ENCODE results near the gene KIF4A. TPM values are rescaled to one million over a fixed set of nuclear protein-coding genes. Genes with fewer than 3 reads are reported as not detected.

The KIF4A gene
- total and polyA plus RNA-seq, 2 of the 13 experiments (the other 11 are each of a cell fraction or from before 2014, with no cell fraction given) = 9.4 to 28.2 TPM

DNA sequence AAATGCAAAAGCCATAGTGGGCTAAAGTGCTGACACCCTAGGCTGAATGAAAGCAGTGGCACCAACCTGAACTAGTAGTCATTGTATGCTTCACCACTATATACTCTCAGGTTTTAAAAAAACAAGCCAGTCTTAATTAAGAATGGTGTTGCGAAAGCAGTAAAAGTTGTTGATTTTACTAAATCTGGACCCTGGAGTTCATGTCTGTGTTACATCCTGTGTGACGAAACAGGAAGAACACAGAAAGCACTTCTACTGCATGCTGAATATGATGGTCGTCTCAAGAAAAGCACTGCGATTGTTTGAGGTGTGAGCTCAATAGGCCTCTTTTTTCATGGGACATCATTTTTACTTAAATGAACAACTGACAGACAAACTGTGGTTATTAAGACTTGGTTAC lies 109.0 kb downstream of the KIF4A start (continued):
- TF ChIP-seq, protein P1, sequence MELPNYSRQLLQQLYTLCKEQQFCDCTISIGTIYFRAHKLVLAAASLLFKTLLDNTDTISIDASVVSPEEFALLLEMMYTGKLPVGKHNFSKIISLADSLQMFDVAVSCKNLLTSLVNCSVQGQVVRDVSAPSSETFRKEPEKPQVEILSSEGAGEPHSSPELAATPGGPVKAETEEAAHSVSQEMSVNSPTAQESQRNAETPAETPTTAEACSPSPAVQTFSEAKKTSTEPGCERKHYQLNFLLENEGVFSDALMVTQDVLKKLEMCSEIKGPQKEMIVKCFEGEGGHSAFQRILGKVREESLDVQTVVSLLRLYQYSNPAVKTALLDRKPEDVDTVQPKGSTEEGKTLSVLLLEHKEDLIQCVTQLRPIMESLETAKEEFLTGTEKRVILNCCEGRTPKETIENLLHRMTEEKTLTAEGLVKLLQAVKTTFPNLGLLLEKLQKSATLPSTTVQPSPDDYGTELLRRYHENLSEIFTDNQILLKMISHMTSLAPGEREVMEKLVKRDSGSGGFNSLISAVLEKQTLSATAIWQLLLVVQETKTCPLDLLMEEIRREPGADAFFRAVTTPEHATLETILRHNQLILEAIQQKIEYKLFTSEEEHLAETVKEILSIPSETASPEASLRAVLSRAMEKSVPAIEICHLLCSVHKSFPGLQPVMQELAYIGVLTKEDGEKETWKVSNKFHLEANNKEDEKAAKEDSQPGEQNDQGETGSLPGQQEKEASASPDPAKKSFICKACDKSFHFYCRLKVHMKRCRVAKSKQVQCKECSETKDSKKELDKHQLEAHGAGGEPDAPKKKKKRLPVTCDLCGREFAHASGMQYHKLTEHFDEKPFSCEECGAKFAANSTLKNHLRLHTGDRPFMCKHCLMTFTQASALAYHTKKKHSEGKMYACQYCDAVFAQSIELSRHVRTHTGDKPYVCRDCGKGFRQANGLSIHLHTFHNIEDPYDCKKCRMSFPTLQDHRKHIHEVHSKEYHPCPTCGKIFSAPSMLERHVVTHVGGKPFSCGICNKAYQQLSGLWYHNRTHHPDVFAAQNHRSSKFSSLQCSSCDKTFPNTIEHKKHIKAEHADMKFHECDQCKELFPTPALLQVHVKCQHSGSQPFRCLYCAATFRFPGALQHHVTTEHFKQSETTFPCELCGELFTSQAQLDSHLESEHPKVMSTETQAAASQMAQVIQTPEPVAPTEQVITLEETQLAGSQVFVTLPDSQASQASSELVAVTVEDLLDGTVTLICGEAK (IDR thresholded peaks at IDR 0.05) = no peak
- TF ChIP-seq, protein P1 (CRISPR knock-in tag; IDR thresholded peaks at IDR 0.05) = no peak
- TF ChIP-seq ZBTB1 (CRISPR knock-in tag; IDR thresholded peaks at IDR 0.05; ENCODE audit: borderline replicate concordance) = no peak
- no peak for TF ChIP-seq NFIB (CRISPR knock-in tag; IDR thresholded peaks at IDR 0.05; ENCODE audit: borderline replicate concordance)
- no peak for TF ChIP-seq ZNF660 (CRISPR knock-in tag; IDR thresholded peaks at IDR 0.05; ENCODE audit: borderline replicate concordance, low read depth)
- TF ChIP-seq, protein P2, sequence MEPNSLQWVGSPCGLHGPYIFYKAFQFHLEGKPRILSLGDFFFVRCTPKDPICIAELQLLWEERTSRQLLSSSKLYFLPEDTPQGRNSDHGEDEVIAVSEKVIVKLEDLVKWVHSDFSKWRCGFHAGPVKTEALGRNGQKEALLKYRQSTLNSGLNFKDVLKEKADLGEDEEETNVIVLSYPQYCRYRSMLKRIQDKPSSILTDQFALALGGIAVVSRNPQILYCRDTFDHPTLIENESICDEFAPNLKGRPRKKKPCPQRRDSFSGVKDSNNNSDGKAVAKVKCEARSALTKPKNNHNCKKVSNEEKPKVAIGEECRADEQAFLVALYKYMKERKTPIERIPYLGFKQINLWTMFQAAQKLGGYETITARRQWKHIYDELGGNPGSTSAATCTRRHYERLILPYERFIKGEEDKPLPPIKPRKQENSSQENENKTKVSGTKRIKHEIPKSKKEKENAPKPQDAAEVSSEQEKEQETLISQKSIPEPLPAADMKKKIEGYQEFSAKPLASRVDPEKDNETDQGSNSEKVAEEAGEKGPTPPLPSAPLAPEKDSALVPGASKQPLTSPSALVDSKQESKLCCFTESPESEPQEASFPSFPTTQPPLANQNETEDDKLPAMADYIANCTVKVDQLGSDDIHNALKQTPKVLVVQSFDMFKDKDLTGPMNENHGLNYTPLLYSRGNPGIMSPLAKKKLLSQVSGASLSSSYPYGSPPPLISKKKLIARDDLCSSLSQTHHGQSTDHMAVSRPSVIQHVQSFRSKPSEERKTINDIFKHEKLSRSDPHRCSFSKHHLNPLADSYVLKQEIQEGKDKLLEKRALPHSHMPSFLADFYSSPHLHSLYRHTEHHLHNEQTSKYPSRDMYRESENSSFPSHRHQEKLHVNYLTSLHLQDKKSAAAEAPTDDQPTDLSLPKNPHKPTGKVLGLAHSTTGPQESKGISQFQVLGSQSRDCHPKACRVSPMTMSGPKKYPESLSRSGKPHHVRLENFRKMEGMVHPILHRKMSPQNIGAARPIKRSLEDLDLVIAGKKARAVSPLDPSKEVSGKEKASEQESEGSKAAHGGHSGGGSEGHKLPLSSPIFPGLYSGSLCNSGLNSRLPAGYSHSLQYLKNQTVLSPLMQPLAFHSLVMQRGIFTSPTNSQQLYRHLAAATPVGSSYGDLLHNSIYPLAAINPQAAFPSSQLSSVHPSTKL (CRISPR knock-in tag; IDR thresholded peaks at IDR 0.05) = peak; percentile 73
- 0 out of 2 replicates have a peak, but pooled peaks have one; percentile 28 for TF ChIP-seq NCOR1 (IDR thresholded peaks at IDR 0.05; ENCODE audit: borderline replicate concordance, low read length)
- TF ChIP-seq, protein P3, sequence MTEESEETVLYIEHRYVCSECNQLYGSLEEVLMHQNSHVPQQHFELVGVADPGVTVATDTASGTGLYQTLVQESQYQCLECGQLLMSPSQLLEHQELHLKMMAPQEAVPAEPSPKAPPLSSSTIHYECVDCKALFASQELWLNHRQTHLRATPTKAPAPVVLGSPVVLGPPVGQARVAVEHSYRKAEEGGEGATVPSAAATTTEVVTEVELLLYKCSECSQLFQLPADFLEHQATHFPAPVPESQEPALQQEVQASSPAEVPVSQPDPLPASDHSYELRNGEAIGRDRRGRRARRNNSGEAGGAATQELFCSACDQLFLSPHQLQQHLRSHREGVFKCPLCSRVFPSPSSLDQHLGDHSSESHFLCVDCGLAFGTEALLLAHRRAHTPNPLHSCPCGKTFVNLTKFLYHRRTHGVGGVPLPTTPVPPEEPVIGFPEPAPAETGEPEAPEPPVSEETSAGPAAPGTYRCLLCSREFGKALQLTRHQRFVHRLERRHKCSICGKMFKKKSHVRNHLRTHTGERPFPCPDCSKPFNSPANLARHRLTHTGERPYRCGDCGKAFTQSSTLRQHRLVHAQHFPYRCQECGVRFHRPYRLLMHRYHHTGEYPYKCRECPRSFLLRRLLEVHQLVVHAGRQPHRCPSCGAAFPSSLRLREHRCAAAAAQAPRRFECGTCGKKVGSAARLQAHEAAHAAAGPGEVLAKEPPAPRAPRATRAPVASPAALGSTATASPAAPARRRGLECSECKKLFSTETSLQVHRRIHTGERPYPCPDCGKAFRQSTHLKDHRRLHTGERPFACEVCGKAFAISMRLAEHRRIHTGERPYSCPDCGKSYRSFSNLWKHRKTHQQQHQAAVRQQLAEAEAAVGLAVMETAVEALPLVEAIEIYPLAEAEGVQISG (CRISPR knock-in tag; IDR thresholded peaks at IDR 0.05) = no peak
- peak; percentile 66 for TF ChIP-seq FOXA3 (CRISPR knock-in tag; IDR thresholded peaks at IDR 0.05)
- no peak for TF ChIP-seq MYNN (CRISPR knock-in tag; IDR thresholded peaks at IDR 0.05; ENCODE audit: low read depth)
- peak; percentile 74 for TF ChIP-seq CEBPG (CRISPR knock-in tag; IDR thresholded peaks at IDR 0.05)
- 0 out of 2 replicates have a peak, but pooled peaks have one; percentile 20 for TF ChIP-seq FOXK1 (CRISPR knock-in tag; IDR thresholded peaks at IDR 0.05; ENCODE audit: borderline replicate concordance, low read depth)
- peak; percentile 74 for TF ChIP-seq SKI (IDR thresholded peaks at IDR 0.05; ENCODE audit: partially characterized antibody)

All from HepG2 (cell line).